Liver (tissue), 3 donors: ENCODE measurements around the gene ARHGAP6.

Source experiments
- CTCF ChIP-seq: fragments of 150-350 bp; IDR thresholded peaks from 2 replicates; pipeline ENCODE4 v1.5.1; 2017; ENCODE audit warnings: improper control_type of control experiment, low read depth, low read length; ENCODE audit not compliant: missing input control
- RXRA ChIP-seq, 2 donors: IDR thresholded peaks; 2 replicates each; pipeline ENCODE4 v1.6.1; 2017 to 2018; ENCODE audit warnings: antibody characterized with exemption in 2 of 2, mild to moderate bottlenecking in 1 of 2
- donor health status: healthy.
- donor health status: healthy.

GRCh38 chrX:11364835-11365234 is 300.9 kb downstream of the ARHGAP6 start:
- TF ChIP-seq RXRA (IDR thresholded peaks at IDR 0.05) (no peak), CTCF (no peak)
